Measurements from ENCODE around the gene ZNF652.
A peak's percentile ranks its signal among the peaks of the same experiment; 100 is the strongest.

The ZNF652 gene

DNA sequence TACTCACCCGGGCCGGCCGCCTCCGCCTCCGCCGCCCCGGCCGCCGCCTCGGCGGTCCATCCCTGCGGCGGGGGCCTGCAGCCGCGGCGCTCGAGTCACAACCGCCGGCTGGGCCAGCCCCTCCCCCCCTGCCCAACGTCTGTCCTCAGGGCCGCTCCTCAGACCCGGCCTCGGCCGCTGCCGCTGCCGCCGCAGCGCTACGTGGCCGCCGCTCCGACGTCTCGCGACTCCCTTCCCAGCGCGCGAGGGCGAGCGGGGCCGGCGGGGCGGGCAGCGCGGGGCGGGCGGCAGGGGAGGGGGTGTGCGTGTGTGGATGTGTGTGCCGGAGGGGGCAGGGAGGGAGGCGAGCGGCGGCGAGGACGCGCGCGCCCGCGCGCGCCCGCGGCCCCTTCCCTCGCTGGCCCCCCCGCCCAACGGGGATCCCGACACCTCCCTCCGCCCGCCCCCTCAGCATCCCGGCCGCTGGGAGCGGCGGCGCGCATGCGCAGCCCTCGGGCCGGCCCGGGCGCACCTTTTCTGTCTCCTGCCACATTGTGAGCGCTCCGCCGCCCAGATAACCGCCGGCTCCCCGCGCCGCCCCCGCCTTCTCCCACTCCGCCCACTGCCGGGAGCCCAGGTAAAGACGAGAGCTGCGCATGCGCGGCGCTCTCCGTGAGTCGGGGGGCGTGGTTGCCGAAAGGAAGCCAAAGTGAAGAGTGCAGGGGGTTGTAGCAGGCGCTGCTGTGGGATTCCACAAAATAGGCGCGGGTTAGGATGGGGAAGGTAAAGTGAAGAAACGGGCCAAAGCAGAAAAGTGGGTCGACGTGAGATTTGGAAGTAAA lies at the start of gene ZNF652:
Gene ZNF652 (minus strand): TSS at position 349 of the 821 bp plus-strand sequence. CDS start 44,525 bp downstream, outside the sequence.
- DNase-seq (ENCODE audit: low spot score): peak; percentile 99

DNA sequence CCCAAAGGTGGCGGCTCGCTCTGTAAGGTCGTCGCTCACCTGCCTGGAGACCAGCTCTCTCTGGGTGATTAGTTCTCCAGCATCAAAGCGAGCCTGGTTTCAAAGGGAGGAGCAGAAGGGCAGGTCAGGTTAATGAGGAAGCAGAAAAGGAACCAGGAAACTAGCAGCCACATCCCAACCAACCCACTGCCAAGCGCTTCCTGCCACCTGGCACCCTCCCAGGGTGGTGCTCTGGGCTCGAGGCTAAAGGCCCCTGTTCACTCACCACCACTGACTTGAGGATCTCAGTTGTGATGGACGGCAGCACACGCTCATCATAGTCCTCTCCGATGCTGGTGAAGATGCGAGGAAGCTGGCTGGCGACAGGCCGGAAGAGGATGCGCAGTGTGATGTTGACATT lies 47.0 kb upstream of the ZNF652 start:
- no peak for DNase-seq (ENCODE audit: low spot score)

DNA sequence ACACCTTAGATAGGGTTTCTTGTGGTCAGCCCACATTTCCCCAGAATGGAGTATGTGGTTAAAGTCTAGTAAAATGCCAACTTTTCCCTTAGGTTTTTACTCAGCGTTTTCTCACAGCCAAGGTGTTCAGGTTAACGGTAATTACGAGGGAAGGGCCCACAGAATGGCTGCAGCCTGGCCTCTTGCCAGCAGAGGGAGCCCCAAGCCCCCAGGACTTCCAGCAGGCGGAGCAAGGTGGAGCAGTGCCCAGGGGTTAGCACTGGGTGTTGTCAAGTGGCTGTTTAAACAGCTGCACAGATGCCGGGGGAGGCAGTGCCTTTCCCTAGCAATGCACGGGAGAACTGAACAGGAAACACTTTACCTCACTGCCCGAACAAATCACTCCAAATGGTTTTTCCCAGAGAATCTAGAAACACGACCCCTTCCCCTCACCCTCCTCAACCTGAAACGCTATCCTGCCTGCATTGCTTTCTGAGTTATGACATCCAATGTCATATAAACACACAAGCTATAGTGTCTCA lies 46.0 kb upstream of the ZNF652 start:
- peak; percentile 69 for DNase-seq (ENCODE audit: low spot score)

GRCh38 chr17:49407086-49407485 lies 45.0 kb upstream of the ZNF652 start:
- no peak for DNase-seq (ENCODE audit: low spot score)

GRCh38 chr17:49406421-49407061 lies 44.5 kb upstream of the ZNF652 start:
- DNase-seq (ENCODE audit: low spot score): no peak

GRCh38 chr17:49404906-49405305 lies 42.9 kb upstream of the ZNF652 start:
- no peak for DNase-seq (ENCODE audit: low spot score)

GRCh38 chr17:49404361-49404760 lies 42.3 kb upstream of the ZNF652 start:
- no peak for DNase-seq (ENCODE audit: low spot score)

DNA sequence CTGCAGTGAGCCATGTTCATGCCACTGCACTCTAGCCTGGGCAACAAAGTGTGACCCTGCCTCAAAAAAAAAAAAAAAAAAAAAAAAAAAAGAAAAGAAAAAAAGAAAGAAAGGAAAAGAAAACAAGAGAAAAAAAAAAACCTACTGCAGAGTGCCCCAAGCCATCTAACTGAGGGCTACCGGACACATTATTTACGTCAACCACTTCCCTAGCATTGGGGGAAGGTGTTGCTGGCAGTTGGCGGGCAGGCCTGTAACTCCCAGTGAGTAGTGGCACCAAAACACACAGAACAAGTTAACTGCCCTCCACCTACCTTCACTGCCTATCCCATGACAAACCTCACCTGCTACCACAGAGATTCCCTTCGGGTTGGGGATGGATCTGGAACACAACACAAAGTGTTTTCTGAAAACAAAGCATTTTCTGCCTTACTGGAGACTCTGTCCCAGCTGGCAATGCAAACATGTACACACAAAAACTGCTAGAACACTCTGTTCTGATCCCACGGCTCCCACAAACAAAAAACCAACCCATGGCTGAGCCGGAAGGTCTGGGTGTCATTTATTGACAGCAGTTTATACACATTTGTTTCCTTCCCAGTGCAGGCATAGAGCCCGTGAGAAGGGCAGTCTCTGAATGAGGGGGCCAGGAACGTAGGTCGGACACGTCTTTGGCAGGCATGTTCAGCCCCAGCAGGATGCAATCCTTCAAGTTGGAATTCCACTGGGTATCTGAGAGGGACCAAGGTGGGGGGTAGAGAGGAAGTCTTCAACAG lies 41.7 kb upstream of the ZNF652 start:
- DNase-seq (ENCODE audit: low spot score): no peak

GRCh38 chr17:49402706-49403105 lies 40.7 kb upstream of the ZNF652 start:
- no peak for DNase-seq (ENCODE audit: low spot score)

GRCh38 chr17:49401971-49402611 lies 40.0 kb upstream of the ZNF652 start:
- DNase-seq (ENCODE audit: low spot score): no peak

GRCh38 chr17:49399995-49400394 lies 37.9 kb upstream of the ZNF652 start:
- DNase-seq (ENCODE audit: low spot score): no peak

DNA sequence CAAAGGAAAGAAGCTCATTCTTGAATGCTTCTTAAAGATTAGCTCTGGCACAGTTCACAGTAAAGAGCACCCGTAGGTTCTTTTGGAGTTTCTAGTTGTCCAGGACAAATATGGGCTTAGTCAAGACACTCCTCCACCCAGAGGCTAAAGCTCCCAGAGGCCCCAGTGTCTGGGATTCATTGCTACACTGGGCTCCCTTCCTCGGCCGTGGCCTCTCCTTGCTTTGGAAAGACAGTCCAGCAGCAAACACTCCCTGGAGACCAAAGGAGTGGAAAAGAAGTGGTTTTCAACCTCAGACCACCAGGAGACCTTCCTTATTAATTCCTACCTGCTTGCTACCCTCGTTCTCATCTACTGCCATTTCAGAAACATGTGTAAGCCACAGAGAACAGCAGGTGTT lies 35.5 kb upstream of the ZNF652 start:
- DNase-seq (ENCODE audit: low spot score): no peak

DNA sequence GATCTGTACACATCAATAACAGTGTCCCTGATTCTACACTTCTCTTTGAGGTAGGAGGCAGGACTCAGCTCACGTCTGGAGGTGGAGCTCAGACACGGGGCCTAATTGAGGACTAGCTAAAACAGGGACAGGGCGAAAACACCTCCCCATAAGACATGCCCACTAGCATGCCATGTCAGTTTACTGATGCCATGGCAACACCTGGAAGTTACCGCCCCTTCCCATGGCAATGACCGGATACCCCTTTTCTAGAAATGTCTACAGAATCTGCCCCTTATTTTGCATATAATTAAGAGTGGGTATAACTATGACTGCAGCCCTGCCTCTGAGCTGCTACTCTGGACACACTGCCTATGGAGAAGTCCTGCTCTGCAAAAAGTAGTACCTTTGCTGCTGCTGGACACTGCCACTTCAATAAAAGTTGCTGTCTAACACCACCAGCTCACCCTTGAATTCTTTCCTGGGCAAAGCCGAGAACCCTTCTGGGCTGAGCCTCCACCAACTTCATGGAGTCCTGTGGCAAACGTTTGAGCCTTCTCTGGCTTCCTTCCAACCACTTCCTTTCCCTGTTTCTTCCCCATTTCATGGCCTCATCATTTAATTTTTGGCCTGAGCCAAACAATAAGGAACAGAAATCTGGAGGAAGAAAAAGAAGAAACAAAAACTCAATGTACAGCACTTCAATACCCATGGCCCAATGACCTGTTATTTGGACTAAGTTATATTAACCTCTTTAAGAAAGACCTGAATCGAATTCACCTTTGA lies 31.6 kb upstream of the ZNF652 start:
- no peak for DNase-seq (ENCODE audit: low spot score)

GRCh38 chr17:49390548-49391324 lies 28.7 kb upstream of the ZNF652 start:
- no peak for DNase-seq (ENCODE audit: low spot score)

DNA sequence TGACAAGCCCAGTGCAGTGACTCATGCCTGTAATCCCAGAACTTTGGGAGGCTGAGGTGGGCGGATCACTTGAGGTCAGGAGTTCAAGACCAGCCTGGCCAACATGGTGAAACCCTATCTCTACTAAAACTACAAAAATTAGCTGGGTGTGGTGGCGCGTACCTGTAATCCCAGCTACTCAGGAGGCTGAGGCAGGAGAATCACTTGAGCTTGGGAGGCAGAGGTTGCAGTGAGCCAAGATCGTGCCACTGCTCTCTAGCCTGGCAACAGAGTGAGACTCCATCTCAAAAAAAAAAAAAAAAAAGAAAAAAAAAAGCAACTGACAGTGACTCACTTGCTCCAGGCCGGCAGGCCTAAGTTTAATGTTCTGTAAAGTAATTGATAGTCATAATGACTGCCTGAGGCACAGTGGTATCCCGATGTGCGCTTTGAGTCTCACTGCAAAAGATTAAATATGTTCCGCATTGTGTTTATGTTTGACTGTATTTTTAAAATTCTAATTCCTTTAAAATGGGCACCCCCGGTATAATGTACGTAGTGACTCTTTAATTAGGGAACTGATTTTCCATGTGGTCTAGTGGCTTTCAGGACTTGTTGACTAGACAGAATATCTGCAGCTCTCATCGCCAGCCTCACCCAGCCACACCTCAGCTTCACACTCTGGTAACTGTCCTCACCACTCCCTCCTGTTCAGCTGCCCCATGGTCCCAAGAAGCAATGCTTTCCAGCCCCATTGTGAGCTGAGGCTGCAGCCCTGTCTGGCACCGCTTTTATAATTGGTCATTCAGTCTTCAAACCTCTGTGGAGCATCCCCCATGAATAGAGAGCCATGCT lies 27.7 kb upstream of the ZNF652 start:
- peak; percentile 24 for DNase-seq (ENCODE audit: low spot score)

DNA sequence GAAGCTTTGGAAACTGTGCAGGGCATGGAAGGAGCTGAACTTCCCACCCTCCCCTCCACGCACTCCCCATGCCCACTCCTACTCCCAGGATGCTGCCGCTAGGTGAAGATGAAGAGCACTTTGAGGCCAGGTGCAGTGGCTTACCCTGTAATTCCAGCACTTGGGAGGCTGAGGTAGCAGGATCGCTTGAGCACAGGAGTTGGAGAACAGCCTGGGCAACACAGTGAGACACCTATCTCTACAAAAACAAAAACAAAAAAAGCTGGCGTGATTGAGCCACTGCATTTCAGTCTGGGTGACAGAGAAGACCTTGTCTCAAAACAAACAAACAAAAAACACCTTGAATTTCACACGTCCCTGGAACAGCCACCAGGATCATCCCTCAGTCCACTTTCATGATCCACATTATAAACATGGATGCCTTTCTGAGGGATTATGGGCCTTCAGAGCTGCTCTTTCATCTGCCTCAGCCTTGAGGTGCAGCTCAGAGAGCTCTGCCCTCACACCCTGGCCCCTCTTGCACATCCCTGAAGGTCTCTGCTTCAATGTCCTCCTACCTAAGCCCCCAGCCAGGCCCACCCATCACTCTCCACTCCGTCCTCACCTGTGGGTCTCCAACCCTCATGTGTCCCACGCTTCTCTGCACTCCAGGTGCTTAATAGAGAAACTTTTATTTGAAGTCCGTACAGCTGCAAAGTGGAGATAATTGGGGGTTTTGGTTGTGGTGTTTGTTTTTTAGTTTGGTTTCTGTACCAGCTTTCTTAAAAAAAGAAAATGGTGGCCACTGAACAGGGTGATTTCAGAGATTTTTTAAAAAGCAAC lies 26.9 kb upstream of the ZNF652 start:
- DNase-seq (ENCODE audit: low spot score): no peak

GRCh38 chr17:49388290-49388640 lies 26.2 kb upstream of the ZNF652 start:
- DNase-seq (ENCODE audit: low spot score): no peak

DNA sequence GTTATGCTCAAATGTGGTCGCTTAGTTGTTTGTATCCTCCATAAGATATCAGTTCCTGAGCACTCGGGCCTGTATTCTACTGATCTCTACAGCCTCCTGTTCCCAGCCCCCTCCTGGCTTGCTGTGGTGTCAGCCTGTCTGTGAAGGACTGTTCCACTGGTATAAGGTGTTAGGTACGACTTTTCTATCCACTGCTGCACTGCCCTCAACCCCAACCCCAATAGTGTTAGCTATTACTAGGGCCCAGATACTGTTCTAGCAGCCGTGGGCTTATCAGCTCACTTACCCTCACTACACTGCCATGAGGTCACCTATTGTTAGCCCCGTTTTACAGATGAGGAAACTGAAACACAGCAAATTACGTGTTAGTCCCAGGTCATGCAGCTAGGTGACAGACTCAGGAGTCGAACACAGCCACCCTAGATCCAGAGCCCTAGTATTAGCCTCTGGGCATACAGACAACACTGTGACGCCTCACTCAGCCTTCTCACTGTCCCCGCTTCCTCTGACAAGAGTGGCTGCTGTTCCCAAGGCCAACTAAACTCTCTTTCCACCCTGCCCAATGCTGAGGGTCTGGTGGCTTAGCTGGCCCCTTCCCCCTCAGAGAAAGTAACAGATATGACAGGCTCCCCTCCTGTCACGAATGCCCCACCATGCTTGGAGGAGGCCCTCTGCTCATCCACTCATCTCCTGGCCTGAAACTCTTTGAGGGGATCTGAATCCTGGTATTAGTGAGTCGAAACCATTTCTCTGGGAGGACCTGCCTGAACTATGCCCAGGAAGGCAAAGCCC lies 25.6 kb upstream of the ZNF652 start:
- DNase-seq (ENCODE audit: low spot score): no peak
